K562 (cell line): ENCODE data around the gene NYAP1. TPM values are rescaled to one million over a fixed set of nuclear protein-coding genes. Genes with fewer than 3 reads are reported as not detected.

Experiments used
- ARID2 ChIP-seq: fragments of 450-650 bp; IDR thresholded peaks from 2 replicates; pipeline ENCODE4 v1.6.1; 2017; ENCODE audit warnings: antibody characterized with exemption, mild to moderate bottlenecking
- ATF7 ChIP-seq: fragments of 450-650 bp; IDR thresholded peaks from 2 replicates; pipeline ENCODE4 v1.7.1; 2014; ENCODE audit warnings: mild to moderate bottlenecking, moderate library complexity
- BMI1 ChIP-seq: fragments of 150-350 bp; IDR thresholded peaks from 2 replicates; pipeline ENCODE4 v1.6.1; 2014; ENCODE audit warnings: low read length
- CBX5 ChIP-seq: IDR thresholded peaks from 2 replicates; pipeline ENCODE4 v1.6.1; 2014; ENCODE audit warnings: low read depth, borderline replicate concordance
- FUS ChIP-seq: fragments of 200-400 bp; formaldehyde crosslinking; optimal IDR thresholded peaks from 2 replicates; pipeline ENCODE3; 2017; ENCODE audit warnings: low read depth, low read length
- JUN ChIP-seq, 2 experiments: sonication (generic) in 1 of 2; formaldehyde crosslinking in 1 of 2; IDR thresholded peaks; 2 replicates each; pipeline versions ENCODE4 v1.6.1 to v1.8.0; 2012 to 2022; ENCODE audit warnings: borderline replicate concordance in 2 of 2, mild to moderate bottlenecking in 2 of 2, improper control_type of control experiment in 1 of 2, low read depth in 1 of 2, low read length in 1 of 2, missing genetic modification reagents in 1 of 2
- KLF10 ChIP-seq: fragments of 250-450 bp; sonication (Bioruptor Pico); IDR thresholded peaks from 2 replicates; pipeline ENCODE4 v1.6.1; 2021; ENCODE audit warnings: matching md5 sums
- MBD2 ChIP-seq: sonication (generic); IDR thresholded peaks from 2 replicates; pipeline ENCODE4 v1.6.1; 2016; ENCODE audit warnings: low read depth, borderline replicate concordance
- NFIX ChIP-seq: fragments of 250-450 bp; sonication (Bioruptor Pico); IDR thresholded peaks from 2 replicates; pipeline ENCODE4 v1.4.0; 2020; ENCODE audit warnings: low read depth, mild to moderate bottlenecking, moderate library complexity
- NFRKB ChIP-seq: fragments of 450-650 bp; IDR thresholded peaks from 2 replicates; pipeline ENCODE4 v1.6.1; 2016; ENCODE audit warnings: low read depth
- NUFIP1 ChIP-seq: fragments of 450-650 bp; IDR thresholded peaks from 2 replicates; pipeline ENCODE4 v1.6.1; 2018; ENCODE audit not compliant: partially characterized antibody
- PRDM10 ChIP-seq: fragments of 450-650 bp; IDR thresholded peaks from 2 replicates; pipeline ENCODE4 v1.6.1; 2018; ENCODE audit not compliant: partially characterized antibody
- PTRF ChIP-seq: fragments of 450-650 bp; IDR thresholded peaks from 2 replicates; pipeline ENCODE4 v1.6.1; 2016; ENCODE audit warnings: mild to moderate bottlenecking, missing genetic modification characterization, missing compliant biosample characterization
- PURB ChIP-seq: sonication (generic); formaldehyde crosslinking; IDR thresholded peaks from 2 replicates; pipeline ENCODE4 v1.9.0; 2021; ENCODE audit warnings: low read depth, mild to moderate bottlenecking, missing genetic modification reagents
- RBM34 ChIP-seq: fragments of 200-400 bp; formaldehyde crosslinking; IDR thresholded peaks from 2 replicates; pipeline ENCODE4 v1.6.1; 2018; ENCODE audit warnings: low read length, borderline replicate concordance; ENCODE audit not compliant: insufficient read depth
- SP1 ChIP-seq: sonication (generic); formaldehyde crosslinking; IDR thresholded peaks from 2 replicates; pipeline ENCODE4 v1.8.1; 2022; ENCODE audit warnings: mild to moderate bottlenecking, missing genetic modification reagents
- TCF3 ChIP-seq: sonication (generic); formaldehyde crosslinking; IDR thresholded peaks from 2 replicates; pipeline ENCODE4 v1.4.0; 2020; ENCODE audit warnings: mild to moderate bottlenecking, missing genetic modification reagents
- TFE3 ChIP-seq: fragments of 450-650 bp; formaldehyde crosslinking; IDR thresholded peaks from 2 replicates; pipeline ENCODE4 v1.4.0; 2020; ENCODE audit warnings: mild to moderate bottlenecking, mixed read lengths
- ZEB2 ChIP-seq: fragments of 450-650 bp; IDR thresholded peaks from 2 replicates; pipeline ENCODE4 v1.6.1; 2016
- ZFP30 ChIP-seq: fragments of 250-450 bp; sonication (Bioruptor Pico); IDR thresholded peaks from 2 replicates; pipeline ENCODE4 v1.8.0; 2022; ENCODE audit warnings: moderate library complexity, mild to moderate bottlenecking, inconsistent platforms, borderline replicate concordance
- ZNF184 ChIP-seq: sonication (generic); formaldehyde crosslinking; IDR thresholded peaks from 2 replicates; pipeline ENCODE4 v1.5.0; 2020; ENCODE audit warnings: missing genetic modification reagents
- ZNF644 ChIP-seq: fragments of 200-800 bp; sonication (Bioruptor generic); IDR thresholded peaks from 2 replicates; pipeline ENCODE4 v1.6.1; 2016; ENCODE audit warnings: low read depth, missing genetic modification characterization, missing compliant biosample characterization
- ZNF740 ChIP-seq, 3 experiments: fragments of 200-800 bp in 1 of 3; sonication (Bioruptor generic) in 1 of 3; sonication (generic) in 1 of 3; formaldehyde crosslinking in 1 of 3; IDR thresholded peaks; 2 replicates each; pipeline versions ENCODE4 v1.6.1 to v1.8.0; 2016 to 2022; ENCODE audit warnings: mild to moderate bottlenecking in 2 of 3, missing compliant biosample characterization in 2 of 3, missing genetic modification characterization in 2 of 3, missing genetic modification reagents in 1 of 3
- polyA plus RNA-seq, 8 experiments: library from polyadenylated mRNA; depleted of rRNA in 4 of 8; stranded (reverse) in 5 of 8; unstranded in 3 of 8; fragments of >200 nt; fragmentation: Nextera tagmentation in 2 of 8; fragmentation: Illumina TruSeq in 1 of 8; extraction: Ambion mirVana in 2 of 8; extraction: Trizol in 1 of 8; gene quantifications; 2 replicates each; pipeline versions ENCODE4 v1.2.1 to v1.2.3, GENCODE V29; 2011 to 2014; ENCODE audit warnings: inconsistent platforms in 1 of 8, missing spikeins in 1 of 8
- total RNA-seq, 7 experiments: library from RNA; depleted of rRNA in 6 of 7; stranded (reverse); fragments of >200 nt in 6 of 7; fragmentation: Illumina TruSeq in 2 of 7; extraction: Trizol in 2 of 7; gene quantifications; 2 replicates each; pipeline versions ENCODE4 v1.2.1 to v1.2.3, GENCODE V29; 2011 to 2021; ENCODE audit warnings: low replicate concordance in 1 of 7

NYAP1 gene
- total and polyA plus RNA-seq, 9 of the 15 experiments (the other 6 are each of a cell fraction or from before 2014, with no cell fraction given), result 0.11 to 0.88 (median 0.22) TPM; not detected in 2

DNA sequence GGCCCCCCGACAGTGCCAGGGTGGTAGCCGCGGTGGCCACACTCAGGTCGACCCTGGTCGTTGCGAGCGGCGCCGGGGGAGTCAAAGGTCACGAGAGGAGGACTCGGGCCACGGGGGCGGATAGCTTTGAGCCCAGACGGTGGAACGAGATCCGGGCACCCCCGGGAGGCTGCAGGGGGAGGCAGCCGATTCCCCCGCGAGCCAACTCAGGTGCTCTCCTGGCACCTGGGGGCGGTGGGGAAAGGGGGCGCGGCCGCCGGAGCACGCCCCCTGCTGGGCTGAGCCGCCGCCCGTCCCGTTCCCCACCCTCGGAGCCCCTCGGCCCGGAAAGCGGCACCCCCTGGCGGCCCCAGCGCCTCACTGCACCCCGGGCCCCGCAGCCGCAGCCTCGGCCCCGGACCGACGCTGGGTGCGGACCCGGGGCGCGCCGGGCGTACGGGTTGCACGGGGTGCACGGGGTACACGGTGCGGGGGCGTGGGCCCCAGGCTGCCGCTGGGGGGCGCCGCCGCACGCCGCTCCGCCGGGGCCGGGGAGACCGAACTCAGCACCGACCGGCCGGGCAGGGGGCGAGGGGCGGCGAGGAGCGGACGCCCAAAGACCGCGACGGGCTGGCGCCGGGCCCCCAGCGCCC lies 521 bp upstream of the NYAP1 start (continued):
- TF ChIP-seq MBD2 (no peak), NFIX (no peak), NFRKB (no peak), ARID2 (peak; percentile 62; the same call in 1 of the 2 replicates), ZNF644 (no peak), TFE3 (CRISPR knock-in tag) (no peak), ZEB2 (peak; percentile 91), ZFP30 (CRISPR knock-in tag) (no peak), TCF3 (CRISPR knock-in tag) (no peak; the same call in 1 of the 2 replicates), SP1 (0 out of 2 replicates have a peak, but pooled peaks have one; percentile 52), NUFIP1 (no peak), JUN (IDR thresholded peaks at IDR 0.05; ENCODE audit: borderline replicate concordance, low read depth, low read length) (no peak), JUN (CRISPR knock-in tag; IDR thresholded peaks at IDR 0.05; ENCODE audit: borderline replicate concordance) (no peak), CBX5 (no peak), ZNF184 (CRISPR knock-in tag) (no peak), RBM34 (no peak), PTRF (tag) (no peak), ATF7 (peak; percentile 73), BMI1 (no peak), ZNF740 (CRISPR knock-in tag; IDR thresholded peaks at IDR 0.05) (0 out of 2 replicates have a peak, but pooled peaks have one; percentile 28), ZNF740 (tag; IDR thresholded peaks at IDR 0.05) (no peak), PURB (CRISPR knock-in tag) (no peak), PRDM10 (no peak), KLF10 (no peak), FUS (peak; percentile 60)
